Activated CD4-positive, alpha-beta T cell treated with anti-CD3 and anti-CD28 coated beads, Interleukin-2, amount 10 ng/mL, durations not matched to agents 7 days and 5 days (primary cell): ENCODE results near the gene MRPL28. TPM values are rescaled to one million over a fixed set of nuclear protein-coding genes. Genes with fewer than 3 reads are reported as not detected.
"Not testable (repeated sequence)": the region's sequence is repeated elsewhere in the genome, so short reads cannot be mapped to it uniquely, and the experiment has no call there.

ENCODE experiments used
- CTCF ChIA-PET: fragments of 350-600 bp; sonication (Branson Sonifier 250); formaldehyde crosslinking; loops from one replicate; lab custom pipeline; 2021; ENCODE audit warnings: antibody characterized with exemption; lab: Charles Lee
- POLR2A ChIA-PET: fragments of 350-600 bp; sonication (Branson Sonifier 250); formaldehyde crosslinking; loops from one replicate; lab custom pipeline; 2021; ENCODE audit warnings: antibody characterized with exemption; lab: Charles Lee
- DNase-seq: peaks from one replicate; pipeline ENCODE4 v3.0.0-alpha.2; 2020
- H3K27ac Mint-ChIP-seq: one replicate; pipeline ENCODE4 v1.8.0; 2021; ENCODE audit warnings: mild to moderate bottlenecking, moderate library complexity, mixed read lengths
- H3K27me3 Mint-ChIP-seq: one replicate; pipeline ENCODE4 v1.8.0; 2021; ENCODE audit warnings: mixed read lengths
- H3K36me3 Mint-ChIP-seq: one replicate; pipeline ENCODE4 v1.8.0; 2021; ENCODE audit warnings: low read depth, mixed read lengths
- H3K4me1 Mint-ChIP-seq: one replicate; pipeline ENCODE4 v1.8.0; 2021; ENCODE audit warnings: mixed read lengths
- H3K4me3 Mint-ChIP-seq: one replicate; pipeline ENCODE4 v1.8.0; 2021; ENCODE audit warnings: mild to moderate bottlenecking, moderate library complexity, mixed read lengths
- H3K9me3 Mint-ChIP-seq: one replicate; pipeline ENCODE4 v1.8.0; 2021; ENCODE audit warnings: mixed read lengths
- total RNA-seq, 2 experiments: library from RNA; stranded (reverse); gene quantifications; one replicate each; pipeline ENCODE4 v1.2.3, GENCODE V29; 2021

Gene MRPL28
- total RNA-seq, 2 experiments from 2014 or later = 78.4 to 80.0 TPM

DNA sequence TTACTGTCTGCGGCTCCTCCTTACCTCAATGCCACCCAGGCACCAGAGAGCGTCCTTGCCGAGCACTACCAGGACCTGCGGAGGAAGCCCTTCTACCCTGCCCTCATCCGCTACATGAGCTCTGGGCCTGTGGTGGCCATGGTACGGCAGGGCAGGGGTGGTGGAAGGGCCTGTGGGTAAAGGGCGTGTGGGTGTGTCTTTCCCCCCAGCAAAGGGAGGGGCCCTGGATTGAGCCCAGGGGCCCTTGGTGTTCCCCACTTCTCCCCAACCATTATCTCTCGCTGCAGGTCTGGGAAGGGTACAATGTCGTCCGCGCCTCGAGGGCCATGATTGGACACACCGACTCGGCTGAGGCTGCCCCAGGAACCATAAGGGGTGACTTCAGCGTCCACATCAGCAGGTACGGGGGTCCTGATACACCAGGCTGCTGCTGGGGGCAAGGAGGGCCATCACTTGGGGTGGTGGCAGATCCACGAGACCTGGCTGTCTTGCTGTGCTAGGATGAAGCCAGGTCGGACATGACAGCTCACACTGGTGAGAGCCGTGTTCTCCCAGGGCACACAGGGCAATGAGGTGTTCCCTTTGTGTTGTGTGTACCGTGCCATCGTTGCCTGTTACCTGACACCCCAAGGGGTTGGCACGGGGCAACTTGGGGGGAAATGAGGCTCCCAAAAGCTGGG is 29.1 kb upstream of the MRPL28 start:
- Mint-ChIP-seq H3K9me3 (no peaks in the 10 kb centered on the region), H3K27ac (no peak overlapping the region), H3K27me3 (peaks cover 10% of the 10 kb centered on the region), H3K4me3 (peak overlapping the region; percentile 87), H3K4me1 (peaks cover 24% of the 10 kb centered on the region), H3K36me3 (no peaks in the 10 kb centered on the region)
- POLR2A ChIA-PET = interaction anchor here (0.5 kb wide), 1 partner anchor 7 kb away, joined by 4 read pairs; no protein-coding TSS in a partner anchor
- CTCF ChIA-PET = no interaction called here
- no peak for DNase-seq

DNA sequence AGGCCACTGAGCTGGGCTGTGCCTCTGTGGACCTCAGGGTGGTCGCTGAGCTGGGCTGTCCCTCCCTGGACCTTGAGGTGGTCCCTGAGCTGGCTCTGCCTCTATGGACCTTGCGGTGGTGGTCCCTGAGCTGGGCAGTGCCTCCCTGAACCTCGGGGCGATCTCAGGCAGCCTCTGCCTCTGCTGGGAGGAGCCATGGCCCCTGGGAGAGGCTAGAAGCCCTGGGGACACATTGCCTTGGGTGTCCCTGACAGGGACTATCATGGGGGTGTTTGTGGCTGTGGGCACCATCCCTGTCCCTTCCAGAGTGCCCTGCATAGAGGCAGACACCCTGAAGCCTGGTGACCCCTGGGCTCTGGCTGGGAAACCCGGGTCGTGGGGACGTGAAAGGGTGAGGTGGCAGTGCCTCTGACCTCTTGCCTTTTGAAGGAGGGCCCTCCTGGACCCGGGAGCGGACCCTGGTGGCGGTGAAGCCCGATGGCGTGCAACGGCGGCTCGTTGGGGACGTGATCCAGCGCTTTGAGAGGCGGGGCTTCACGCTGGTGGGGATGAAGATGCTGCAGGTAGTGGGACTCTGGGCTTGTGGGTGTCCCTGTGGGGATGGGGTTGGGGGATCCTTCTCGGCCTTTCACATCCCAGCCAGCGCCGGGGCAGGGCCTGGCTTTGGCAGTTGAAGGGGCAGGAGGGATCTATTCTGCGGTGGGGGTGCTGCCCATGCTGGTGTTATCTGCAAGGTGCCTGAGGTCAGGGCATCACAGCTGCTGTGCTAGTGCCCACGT is 28.4 kb upstream of the MRPL28 start:
- Mint-ChIP-seq H3K9me3 (no peaks in the 10 kb centered on the region), H3K4me1 (peaks cover 24% of the 10 kb centered on the region), H3K27me3 (peaks cover 10% of the 10 kb centered on the region), H3K27ac (no peak overlapping the region), H3K4me3 (peak overlapping the region; percentile 59), H3K36me3 (no peaks in the 10 kb centered on the region)
- ChIA-PET POLR2A (no interaction called here), CTCF (no interaction called here)
- no peak for DNase-seq

DNA sequence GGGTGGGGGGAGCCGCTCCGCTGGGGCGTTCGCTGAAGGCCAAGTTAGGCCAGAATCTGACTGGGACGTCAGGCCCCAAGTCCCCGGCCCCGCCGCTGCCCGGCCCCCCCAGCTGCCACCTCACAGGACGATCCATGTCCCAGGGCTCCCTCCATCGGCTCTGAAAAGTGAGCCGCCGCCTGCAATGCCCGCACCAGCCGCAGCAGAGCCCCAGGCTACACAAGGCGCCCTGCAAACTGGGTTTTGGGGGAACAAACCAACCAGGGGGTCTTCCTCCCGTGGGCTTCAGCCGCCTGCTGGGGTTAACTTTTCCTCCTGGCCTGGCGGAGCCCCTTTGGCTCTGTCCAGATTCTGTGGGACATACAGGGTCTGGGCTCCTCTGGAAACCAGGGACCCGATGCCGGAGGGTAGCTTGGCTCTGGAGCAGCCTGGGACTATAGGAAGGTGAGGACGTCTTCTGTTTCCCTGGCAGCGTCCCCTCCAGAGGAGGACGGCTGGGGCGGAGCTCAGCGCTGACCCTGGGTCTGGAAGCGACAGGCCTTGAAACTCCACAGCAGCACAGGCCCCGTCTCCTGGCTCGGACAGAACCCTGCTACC is 27.5 kb upstream of the MRPL28 start:
- no peaks in the 10 kb centered on the region for H3K9me3 Mint-ChIP-seq
- ChIA-PET CTCF (no interaction called here), POLR2A (no interaction called here)
- DNase-seq = peak; percentile 36
- H3K27me3 Mint-ChIP-seq = peaks cover 10% of the 10 kb centered on the region
- H3K4me1 Mint-ChIP-seq = peaks cover 26% of the 10 kb centered on the region
- no peaks in the 10 kb centered on the region for H3K36me3 Mint-ChIP-seq
- H3K27ac Mint-ChIP-seq = peak overlapping the region; percentile 50
- H3K4me3 Mint-ChIP-seq = peak overlapping the region; percentile 59

DNA sequence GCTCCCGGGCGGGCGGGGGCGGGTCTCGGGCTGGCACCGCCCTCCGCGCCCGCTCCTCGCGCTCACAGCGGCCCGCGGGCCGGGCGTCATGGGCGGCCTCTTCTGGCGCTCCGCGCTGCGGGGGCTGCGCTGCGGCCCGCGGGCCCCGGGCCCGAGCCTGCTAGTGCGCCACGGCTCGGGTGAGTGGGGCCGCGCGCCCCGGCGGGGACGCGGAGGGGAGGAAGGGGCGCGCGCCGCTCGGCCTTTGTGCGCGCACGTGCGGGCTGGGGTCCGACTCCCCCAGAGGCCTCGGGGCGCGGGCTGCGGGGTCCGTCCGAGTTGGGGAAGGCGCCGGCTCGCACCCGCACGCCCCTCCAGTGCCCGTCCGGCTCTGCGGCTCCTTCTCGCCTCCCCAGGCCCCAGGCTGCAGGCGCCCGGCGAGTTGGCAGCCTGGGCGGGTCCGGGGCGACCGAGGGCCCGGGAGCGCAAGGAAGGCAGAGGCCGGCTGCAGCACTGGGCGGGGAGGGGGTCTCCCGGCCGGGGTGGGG is 26.9 kb upstream of the MRPL28 start, which contains the start of gene NME4:
Gene NME4, plus strand, starts transcription at position 65 of the 527 bp plus-strand sequence. Its CDS starts 24 bp downstream, at position 89.
- POLR2A ChIA-PET = no interaction called here
- H3K4me1 Mint-ChIP-seq = peaks cover 32% of the 10 kb centered on the region
- peak within 1 kb of the TSS; percentile 54 for H3K27ac Mint-ChIP-seq
- H3K4me3 Mint-ChIP-seq = peak within 1 kb of the TSS; percentile 76
- H3K9me3 Mint-ChIP-seq = no peaks in the 10 kb centered on the region
- H3K27me3 Mint-ChIP-seq = peaks cover 10% of the 10 kb centered on the region
- no peak for DNase-seq
- CTCF ChIA-PET = no interaction called here
- no peaks in the 10 kb centered on the region for H3K36me3 Mint-ChIP-seq

DNA sequence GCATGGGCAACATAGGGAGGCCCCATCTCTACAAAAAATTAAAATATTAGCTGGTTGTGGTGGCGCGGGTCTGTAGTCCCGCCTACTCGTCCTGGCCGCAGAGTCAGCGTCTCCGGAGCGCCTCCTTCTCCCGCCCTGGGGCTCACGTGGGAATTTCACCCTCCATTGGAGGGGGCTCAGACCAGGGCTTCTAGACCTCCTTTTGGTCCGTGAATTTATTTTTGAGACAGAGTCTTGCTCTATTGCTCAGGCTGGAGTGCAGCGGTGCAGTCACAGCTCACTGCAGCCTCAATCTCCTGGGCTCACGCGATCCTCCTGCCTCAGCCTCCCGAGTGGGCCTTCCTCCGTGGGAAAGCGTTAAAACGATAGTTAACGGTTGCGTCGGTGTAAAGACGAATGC is 26.3 kb upstream of the MRPL28 start:
- H3K9me3 Mint-ChIP-seq = no peaks in the 10 kb centered on the region
- H3K4me3 Mint-ChIP-seq = peak overlapping the region; percentile 76
- no peak for DNase-seq
- peaks cover 36% of the 10 kb centered on the region for H3K4me1 Mint-ChIP-seq
- POLR2A ChIA-PET = no interaction called here
- peaks cover 10% of the 10 kb centered on the region for H3K27me3 Mint-ChIP-seq
- no peaks in the 10 kb centered on the region for H3K36me3 Mint-ChIP-seq
- peak overlapping the region; percentile 54 for H3K27ac Mint-ChIP-seq
- CTCF ChIA-PET = no interaction called here

DNA sequence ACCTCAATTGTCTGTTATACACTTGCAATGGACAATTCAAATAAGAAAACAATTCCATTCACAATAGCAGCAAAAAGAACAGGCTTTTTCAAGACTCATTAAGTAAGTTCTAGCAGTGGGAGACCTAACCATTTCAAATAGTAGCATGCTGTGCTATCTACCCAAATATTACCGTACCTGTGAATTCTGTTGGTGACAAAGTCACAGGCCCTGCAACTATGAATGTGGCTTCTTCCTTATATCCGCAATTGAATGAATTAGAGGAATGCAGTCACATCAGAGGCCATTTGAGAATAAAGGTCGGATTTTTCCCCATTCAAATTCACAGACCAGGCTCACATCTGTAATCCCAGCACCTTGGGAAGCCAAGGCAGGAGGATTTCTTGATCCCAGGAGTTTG is 25.9 kb upstream of the MRPL28 start:
- ChIA-PET CTCF (no interaction called here), POLR2A (no interaction called here)
- Mint-ChIP-seq H3K4me3 (peak overlapping the region; percentile 76), H3K36me3 (no peaks in the 10 kb centered on the region), H3K9me3 (no peaks in the 10 kb centered on the region), H3K27me3 (peaks cover 10% of the 10 kb centered on the region), H3K27ac (peak overlapping the region; percentile 54), H3K4me1 (peaks cover 36% of the 10 kb centered on the region)
- no peak for DNase-seq

DNA sequence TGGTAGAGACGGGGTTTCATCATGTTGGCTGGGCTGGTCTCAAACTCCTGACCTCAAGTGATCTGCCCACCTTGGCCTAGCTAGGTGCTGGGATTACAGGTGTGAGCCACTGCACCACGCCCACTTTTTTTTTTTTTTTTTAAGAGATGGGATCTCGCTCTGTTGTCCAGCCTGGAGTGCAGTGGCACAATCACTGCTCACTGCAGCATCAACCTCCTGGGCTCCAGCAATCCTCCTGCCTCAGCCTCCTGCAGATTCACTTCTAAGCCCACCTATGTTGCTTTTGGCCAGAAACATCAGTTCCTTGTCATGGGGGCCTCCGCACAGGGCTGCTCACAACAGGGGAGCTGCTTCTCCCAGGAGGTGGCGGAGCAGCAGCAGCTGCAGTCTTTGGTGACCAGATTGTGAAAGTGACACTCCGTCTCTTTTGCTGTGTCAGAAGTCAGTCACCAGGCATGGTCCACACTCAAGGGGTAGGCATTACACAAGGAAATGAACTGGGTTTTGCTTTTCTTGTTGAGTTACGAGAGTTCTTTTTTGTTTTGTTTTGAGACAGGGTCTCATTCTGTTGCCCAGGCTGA is 22.2 kb upstream of the MRPL28 start:
- CTCF ChIA-PET = interaction anchor here (1.1 to 1.3 kb wide), 2 partner anchors 8 to 9 kb away, joined by 3 read pairs; partner anchors contain the start of gene DECR2
- peaks cover 10% of the 10 kb centered on the region for H3K27me3 Mint-ChIP-seq
- POLR2A ChIA-PET = interaction anchor here (0.6 kb wide), 1 partner anchor 7 kb away, joined by 4 read pairs; no protein-coding TSS in a partner anchor
- no peaks in the 10 kb centered on the region for H3K9me3 Mint-ChIP-seq
- DNase-seq = no peak
- H3K36me3 Mint-ChIP-seq = no peaks in the 10 kb centered on the region
- no peak overlapping the region for H3K4me3 Mint-ChIP-seq
- peaks cover 24% of the 10 kb centered on the region for H3K4me1 Mint-ChIP-seq
- no peak overlapping the region for H3K27ac Mint-ChIP-seq

DNA sequence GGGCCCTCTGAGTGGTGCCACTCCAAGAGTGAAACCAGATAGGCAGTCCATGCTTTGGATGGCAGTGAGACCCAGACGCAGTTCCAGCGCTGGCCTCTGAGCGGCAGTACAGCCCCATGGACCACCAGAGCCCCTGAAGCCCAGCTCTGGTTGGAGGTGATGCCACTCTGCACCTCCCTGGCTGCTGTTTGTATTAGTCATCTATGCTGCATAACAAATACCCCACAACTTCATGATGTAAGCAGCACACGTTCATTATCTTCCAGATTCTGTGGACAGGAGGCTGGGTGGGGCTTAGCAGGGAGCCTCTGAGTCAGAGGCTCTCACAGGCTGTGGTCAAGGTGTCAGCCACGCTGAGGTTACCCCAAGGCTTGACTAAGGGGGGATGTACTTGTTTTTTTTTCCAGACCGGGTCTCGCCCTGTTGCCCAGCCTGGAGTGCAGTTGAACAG is 21.6 kb upstream of the MRPL28 start:
- ChIA-PET POLR2A (interaction anchor here (0.6 kb wide), 1 partner anchor 8 kb away, joined by 4 read pairs; no protein-coding TSS in a partner anchor), CTCF (interaction anchor here (1.1 to 1.3 kb wide), 2 partner anchors 9 to 10 kb away, joined by 3 read pairs; partner anchors contain the start of gene DECR2)
- Mint-ChIP-seq H3K27ac (peak overlapping the region; percentile 44), H3K9me3 (no peaks in the 10 kb centered on the region), H3K27me3 (peaks cover 10% of the 10 kb centered on the region), H3K36me3 (no peaks in the 10 kb centered on the region), H3K4me3 (no peak overlapping the region), H3K4me1 (peaks cover 24% of the 10 kb centered on the region)
- peak; percentile 74 for DNase-seq

DNA sequence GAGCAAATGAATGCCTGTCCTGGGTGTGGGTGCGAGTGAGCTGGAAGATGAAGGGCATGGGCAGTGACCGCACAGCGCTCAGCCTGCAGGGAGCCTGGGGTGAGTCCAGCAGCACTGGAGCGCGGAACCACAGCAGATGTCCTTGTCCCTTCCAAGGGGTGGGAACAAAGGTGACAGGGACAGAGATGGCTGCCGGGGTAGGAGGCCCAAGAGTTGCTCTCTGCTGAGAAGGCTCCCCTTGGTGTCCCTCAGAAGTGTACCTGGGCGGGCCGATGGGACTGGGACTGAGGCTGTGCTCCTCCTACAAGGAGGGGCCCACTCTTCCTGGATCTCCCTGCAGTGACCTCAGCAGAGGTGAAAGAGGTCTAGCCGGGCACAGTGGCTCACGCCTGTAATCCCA is 19.0 kb upstream of the MRPL28 start:
- Mint-ChIP-seq H3K36me3 (no peaks in the 10 kb centered on the region), H3K4me3 (no peak overlapping the region), H3K4me1 (peaks cover 17% of the 10 kb centered on the region), H3K27me3 (no peaks in the 10 kb centered on the region), H3K27ac (no peak overlapping the region), H3K9me3 (no peaks in the 10 kb centered on the region)
- ChIA-PET POLR2A (no interaction called here), CTCF (interaction anchor here (1.0 kb wide), 1 partner anchor 227 kb away, joined by 3 read pairs; no protein-coding TSS in a partner anchor)
- no peak for DNase-seq

DNA sequence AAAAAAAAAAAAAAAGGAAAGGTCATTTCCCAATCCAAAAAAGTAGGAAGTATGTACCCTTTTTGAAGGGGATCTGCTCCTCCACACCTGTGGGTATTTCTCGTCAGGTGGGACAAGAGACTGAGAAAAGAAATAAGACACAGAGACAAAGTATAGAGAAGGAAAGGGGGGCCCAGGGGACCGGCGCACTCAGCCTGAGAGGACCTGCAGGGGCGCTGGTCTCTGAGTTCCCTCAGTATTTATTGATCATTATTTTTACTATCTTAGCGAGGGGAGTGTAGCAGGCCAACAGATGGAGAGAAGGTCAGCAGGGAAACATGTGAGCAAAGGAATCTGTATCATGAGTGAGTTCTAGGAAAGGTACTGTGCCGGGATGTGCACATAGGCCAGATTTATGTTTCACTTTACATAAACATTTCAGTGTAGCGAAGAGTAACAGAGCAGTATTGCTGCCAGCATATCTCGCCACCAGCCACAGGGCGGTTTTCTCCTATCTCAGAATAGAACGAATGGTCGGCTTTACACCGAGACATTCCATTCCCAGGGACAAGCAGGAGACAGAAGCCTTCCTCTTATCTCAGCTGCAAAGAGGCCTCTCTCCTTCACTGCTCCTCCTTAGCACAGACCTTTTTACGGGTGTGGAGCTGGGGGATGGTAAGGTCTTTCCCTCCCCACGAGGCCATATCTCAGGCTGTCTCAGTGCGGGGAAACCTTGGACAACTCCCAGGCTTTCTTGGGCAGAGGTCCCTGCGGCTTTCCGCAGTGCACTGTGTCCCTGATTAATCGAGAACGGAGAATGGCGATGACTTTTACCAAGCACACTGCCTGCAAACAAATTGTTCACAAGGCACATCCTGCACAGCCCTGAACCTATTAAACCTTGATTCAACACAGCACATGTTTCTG is 17.7 kb upstream of the MRPL28 start:
- DNase-seq, POLR2A ChIA-PET: not testable (repeated sequence)

DNA sequence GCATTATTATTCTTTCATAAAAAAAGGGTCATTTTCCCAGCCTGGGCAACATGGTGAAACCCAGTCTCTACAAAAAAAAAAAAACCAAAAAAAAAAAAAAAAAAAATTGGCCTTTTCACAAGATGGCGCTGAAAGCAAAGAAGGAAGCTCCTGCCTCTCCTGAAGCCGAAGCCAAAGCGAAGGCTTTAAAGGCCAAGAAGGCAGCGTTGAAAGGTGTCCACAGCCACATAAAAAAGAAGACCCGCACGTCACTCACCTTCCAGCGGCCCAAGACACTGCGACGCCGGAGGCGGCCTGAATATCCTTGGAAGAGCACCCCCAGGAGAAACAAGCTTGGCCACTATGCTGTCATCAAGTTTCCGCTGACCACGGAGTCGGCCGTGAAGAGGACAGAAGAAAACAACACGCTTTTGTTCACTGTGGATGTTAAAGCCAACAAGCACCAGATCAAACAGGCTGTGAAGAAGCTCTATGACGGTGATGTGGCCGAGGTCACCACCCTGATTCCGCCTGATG is 16.4 kb upstream of the MRPL28 start:
- H3K4me1 Mint-ChIP-seq = peaks cover 17% of the 10 kb centered on the region
- POLR2A ChIA-PET = interaction anchor here (0.7 to 0.8 kb wide), 2 partner anchors 201 to 247 kb away, joined by 7 to 10 read pairs; no protein-coding TSS in a partner anchor
- H3K4me3 Mint-ChIP-seq = no peak overlapping the region
- H3K27ac Mint-ChIP-seq = no peak overlapping the region
- CTCF ChIA-PET = interaction anchor here (1.4 kb wide), 1 partner anchor 42 kb away, joined by 4 read pairs; no protein-coding TSS in a partner anchor
- DNase-seq = no peak
- peaks cover 4% of the 10 kb centered on the region for H3K27me3 Mint-ChIP-seq
- H3K36me3 Mint-ChIP-seq = peaks cover 2% of the 10 kb centered on the region
- no peaks in the 10 kb centered on the region for H3K9me3 Mint-ChIP-seq

More for the DNA sequence above, 17.7 kb upstream of the MRPL28 start:
- H3K27me3 Mint-ChIP-seq, H3K4me3 Mint-ChIP-seq, H3K36me3 Mint-ChIP-seq, H3K9me3 Mint-ChIP-seq, H3K27ac Mint-ChIP-seq, CTCF ChIA-PET: not testable (repeated sequence)
- H3K4me1 Mint-ChIP-seq = peaks cover 23% of the 10 kb centered on the region
